Panc1 (cell line): ENCODE results near the gene GPRIN3. TPM values are rescaled to one million over a fixed set of nuclear protein-coding genes. Genes with fewer than 3 reads are reported as not detected.

ENCODE experiments used
- ATAC-seq: fragments of 200-7000 bp; cut with Tn5 transposase; 2 replicates; pipeline ENCODE4 v1.9.1; 2020; ENCODE audit warnings: mild to moderate bottlenecking, moderate library complexity
- BruUV-seq: library from RNA; stranded (reverse); fragments of 400-500 nt; replicated peaks from 2 replicates; lab custom pipeline; 2021; lab: Mats Ljungman, UMichigan
- CTCF ChIA-PET: fragments of 300-600 bp; sonication (Branson Sonifier 250); formaldehyde crosslinking; loops from one replicate; lab custom pipeline; 2022; ENCODE audit warnings: antibody characterized with exemption; lab: Charles Lee
- POLR2A ChIA-PET: fragments of 300-600 bp; sonication (Branson Sonifier 250); formaldehyde crosslinking; loops from one replicate; lab custom pipeline; 2022; ENCODE audit warnings: antibody characterized with exemption; lab: Charles Lee
- DNase-seq: peaks from one replicate; pipeline ENCODE4 v3.0.0-alpha.2; 2010; ENCODE audit warnings: low read depth, low spot score
- H3K27ac ChIP-seq: 2 replicates; pipeline ENCODE4 v1.5.1; 2011; ENCODE audit warnings: mild to moderate bottlenecking, low read length, inconsistent platforms
- H3K27me3 ChIP-seq: fragments of 200-500 bp; sonication (Bioruptor generic); 2 replicates; pipeline ENCODE4 v1.6.0; 2014; ENCODE audit warnings: low read length, inconsistent platforms; ENCODE audit not compliant: control insufficient read depth, insufficient read depth
- H3K36me3 ChIP-seq: fragments of 200-500 bp; sonication (Bioruptor generic); 2 replicates; pipeline ENCODE4 v1.5.1; 2014; ENCODE audit warnings: inconsistent platforms, mild to moderate bottlenecking, low read length, moderate library complexity; ENCODE audit not compliant: control insufficient read depth, insufficient read depth
- H3K4me1 ChIP-seq: 2 replicates; pipeline ENCODE4 v1.5.1; 2011; ENCODE audit warnings: inconsistent platforms, mild to moderate bottlenecking, low read length, moderate library complexity; ENCODE audit not compliant: control insufficient read depth, insufficient read depth
- H3K4me3 ChIP-seq, 2 experiments: 2 replicates each; pipeline ENCODE4 v1.5.1; 2011 to 2012; ENCODE audit warnings: low read depth in 2 of 2, low read length in 2 of 2, mild to moderate bottlenecking in 2 of 2, inconsistent platforms in 1 of 2, moderate library complexity in 1 of 2
- H3K9me3 ChIP-seq: fragments of 200-500 bp; sonication (Bioruptor generic); 2 replicates; pipeline ENCODE4 v1.5.1; 2014; ENCODE audit warnings: low read depth, mild to moderate bottlenecking, inconsistent platforms, low read length, moderate library complexity; ENCODE audit not compliant: control insufficient read depth, insufficient read depth
- CTCF ChIP-seq: fragments of 450-650 bp; IDR thresholded peaks from 2 replicates; pipeline ENCODE4 v1.5.1; 2017; ENCODE audit warnings: mild to moderate bottlenecking
- POLR2AphosphoS5 ChIP-seq: IDR thresholded peaks from 2 replicates; pipeline ENCODE4 v1.6.1; 2012; ENCODE audit warnings: mild to moderate bottlenecking, low read depth, low read length, moderate library complexity
- REST ChIP-seq, 2 experiments: IDR thresholded peaks; 2 replicates each; pipeline ENCODE4 v1.6.1; 2011 to 2012; ENCODE audit warnings: low read depth in 2 of 2, control low read depth in 1 of 2, low read length in 1 of 2, mild to moderate bottlenecking in 1 of 2, moderate library complexity in 1 of 2; ENCODE audit not compliant: insufficient read depth in 1 of 2
- SIN3A ChIP-seq: IDR thresholded peaks from 2 replicates; pipeline ENCODE4 v1.6.1; 2012; ENCODE audit warnings: low read depth, mild to moderate bottlenecking, low read length, moderate library complexity, borderline replicate concordance; ENCODE audit not compliant: insufficient read depth
- TCF7L2 ChIP-seq: IDR thresholded peaks from 2 replicates; pipeline ENCODE4 v1.6.1; 2011; ENCODE audit warnings: mild to moderate bottlenecking, low read depth, low read length, inconsistent platforms
- in situ Hi-C: cut with HindIII; loops from 2 replicates; pipeline ENCODE4 v1.10.0; 2016; ENCODE audit warnings: low sequenced_read_pairs, low pct_unique_long_range_greater_than_20kb
- intact Hi-C: fragments of 100-400 bp; cut with micrococcal nuclease; formaldehyde crosslinking; loops from one replicate; pipeline ENCODE4 v1.10.0; 2022; ENCODE audit not compliant: unreplicated experiment
- total RNA-seq: library from RNA; stranded (reverse); gene quantifications from one replicate; pipeline ENCODE4 v1.2.1, GENCODE V29; 2021; ENCODE audit not compliant: unreplicated experiment

The GPRIN3 gene
- total RNA-seq, 1 experiment from 2014 or later, result 0.03 TPM

GRCh38 chr4:89336818-89337420 lies 29.3 kb upstream of the GPRIN3 start:
- Histone ChIP-seq H3K9me3 (no peaks in the 10 kb centered on the region), H3K27ac (no peak overlapping the region), H3K4me3 (no peak overlapping the region), H3K27me3 (no peaks in the 10 kb centered on the region), H3K36me3 (no peaks in the 10 kb centered on the region), H3K4me1 (no peaks in the 10 kb centered on the region)
- no peak for TF ChIP-seq TCF7L2
- TF ChIP-seq SIN3A, result no peak
- TF ChIP-seq REST (IDR thresholded peaks at IDR 0.05; ENCODE audit: insufficient read depth in 1 of 2, low read depth in 2 of 2, low read length in 1 of 2), result no peak
- no peak for TF ChIP-seq POLR2AphosphoS5
- no peak for TF ChIP-seq CTCF
- no peak for DNase-seq
- ATAC-seq, result no peak
- CTCF ChIA-PET, result no interaction called here
- POLR2A ChIA-PET, result no interaction called here
- in situ Hi-C loops, result no loop called here
- BruUV-seq, result no TSS peak
- intact Hi-C loops, result no loop called here

GRCh38 chr4:89334830-89335229 lies 27.2 kb upstream of the GPRIN3 start:
- intact Hi-C loops (no loop called here), in situ Hi-C loops (no loop called here)
- Histone ChIP-seq H3K4me1 (no peaks in the 10 kb centered on the region), H3K36me3 (no peaks in the 10 kb centered on the region), H3K9me3 (no peaks in the 10 kb centered on the region), H3K4me3 (no peak overlapping the region), H3K27ac (no peak overlapping the region), H3K27me3 (no peaks in the 10 kb centered on the region)
- CTCF ChIA-PET, result no interaction called here
- TF ChIP-seq REST (IDR thresholded peaks at IDR 0.05; ENCODE audit: insufficient read depth in 1 of 2, low read depth in 2 of 2, low read length in 1 of 2), result no peak
- BruUV-seq, result no TSS peak
- no peak for ATAC-seq
- no peak for DNase-seq
- POLR2A ChIA-PET, result no interaction called here
